GM10266 (cell line): ENCODE measurements around the gene CELF5.

Source experiments
- DNase-seq: peaks from one replicate; pipeline ENCODE4 v3.0.0; 2012; ENCODE audit errors: extremely low spot score
- TF ChIP-seq, protein P1 (sequence below): IDR thresholded peaks from 2 replicates; pipeline ENCODE4 v1.5.1; 2012; ENCODE audit warnings: mild to moderate bottlenecking, low read depth; ENCODE audit not compliant: control insufficient read depth, insufficient read depth; ENCODE audit errors: missing control alignments

The CELF5 gene

DNA sequence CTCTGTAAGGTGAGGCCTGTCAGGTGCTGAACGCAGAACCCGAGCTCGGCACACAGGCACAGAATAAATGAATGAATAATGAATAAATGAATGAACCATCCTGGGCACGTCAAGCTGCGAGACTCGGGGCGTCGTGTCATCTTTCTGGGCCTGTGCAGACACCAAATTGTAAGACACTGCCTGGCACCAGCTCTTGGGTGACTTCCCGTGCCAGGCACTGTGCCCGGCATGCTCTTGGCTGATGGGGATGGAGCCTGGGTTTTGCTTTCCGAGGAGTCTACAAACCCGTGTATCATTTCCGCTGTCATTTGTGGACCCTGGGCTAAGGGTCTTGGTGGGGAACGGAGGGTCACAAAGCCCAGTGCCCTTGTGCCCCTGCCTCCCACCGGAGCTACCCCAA lies 43.9 kb downstream of the CELF5 start:
- TF ChIP-seq, protein P1, sequence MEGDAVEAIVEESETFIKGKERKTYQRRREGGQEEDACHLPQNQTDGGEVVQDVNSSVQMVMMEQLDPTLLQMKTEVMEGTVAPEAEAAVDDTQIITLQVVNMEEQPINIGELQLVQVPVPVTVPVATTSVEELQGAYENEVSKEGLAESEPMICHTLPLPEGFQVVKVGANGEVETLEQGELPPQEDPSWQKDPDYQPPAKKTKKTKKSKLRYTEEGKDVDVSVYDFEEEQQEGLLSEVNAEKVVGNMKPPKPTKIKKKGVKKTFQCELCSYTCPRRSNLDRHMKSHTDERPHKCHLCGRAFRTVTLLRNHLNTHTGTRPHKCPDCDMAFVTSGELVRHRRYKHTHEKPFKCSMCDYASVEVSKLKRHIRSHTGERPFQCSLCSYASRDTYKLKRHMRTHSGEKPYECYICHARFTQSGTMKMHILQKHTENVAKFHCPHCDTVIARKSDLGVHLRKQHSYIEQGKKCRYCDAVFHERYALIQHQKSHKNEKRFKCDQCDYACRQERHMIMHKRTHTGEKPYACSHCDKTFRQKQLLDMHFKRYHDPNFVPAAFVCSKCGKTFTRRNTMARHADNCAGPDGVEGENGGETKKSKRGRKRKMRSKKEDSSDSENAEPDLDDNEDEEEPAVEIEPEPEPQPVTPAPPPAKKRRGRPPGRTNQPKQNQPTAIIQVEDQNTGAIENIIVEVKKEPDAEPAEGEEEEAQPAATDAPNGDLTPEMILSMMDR, result no peak
- no peak for DNase-seq

DNA sequence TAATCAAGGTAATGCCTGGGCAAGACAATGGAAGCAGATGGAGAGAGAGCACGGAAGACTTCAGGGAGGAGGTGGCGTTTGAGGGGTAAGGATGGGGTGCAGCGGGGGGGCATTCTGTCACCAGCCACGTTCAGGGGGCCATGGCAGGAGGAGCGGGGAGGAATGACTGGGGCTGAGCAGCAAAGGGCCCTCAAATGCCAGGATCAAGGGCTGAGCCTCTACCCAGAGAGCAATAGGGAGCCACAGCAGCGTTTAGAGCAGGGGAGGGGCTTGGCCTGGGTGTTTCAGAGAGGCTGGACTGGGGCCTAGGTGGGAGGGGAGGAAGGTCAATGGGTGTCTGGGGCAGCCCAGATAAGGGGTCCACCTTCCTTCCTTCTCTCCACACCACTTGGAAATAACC lies 44.3 kb downstream of the CELF5 start:
- TF ChIP-seq, protein P1, result no peak
- no peak for DNase-seq

DNA sequence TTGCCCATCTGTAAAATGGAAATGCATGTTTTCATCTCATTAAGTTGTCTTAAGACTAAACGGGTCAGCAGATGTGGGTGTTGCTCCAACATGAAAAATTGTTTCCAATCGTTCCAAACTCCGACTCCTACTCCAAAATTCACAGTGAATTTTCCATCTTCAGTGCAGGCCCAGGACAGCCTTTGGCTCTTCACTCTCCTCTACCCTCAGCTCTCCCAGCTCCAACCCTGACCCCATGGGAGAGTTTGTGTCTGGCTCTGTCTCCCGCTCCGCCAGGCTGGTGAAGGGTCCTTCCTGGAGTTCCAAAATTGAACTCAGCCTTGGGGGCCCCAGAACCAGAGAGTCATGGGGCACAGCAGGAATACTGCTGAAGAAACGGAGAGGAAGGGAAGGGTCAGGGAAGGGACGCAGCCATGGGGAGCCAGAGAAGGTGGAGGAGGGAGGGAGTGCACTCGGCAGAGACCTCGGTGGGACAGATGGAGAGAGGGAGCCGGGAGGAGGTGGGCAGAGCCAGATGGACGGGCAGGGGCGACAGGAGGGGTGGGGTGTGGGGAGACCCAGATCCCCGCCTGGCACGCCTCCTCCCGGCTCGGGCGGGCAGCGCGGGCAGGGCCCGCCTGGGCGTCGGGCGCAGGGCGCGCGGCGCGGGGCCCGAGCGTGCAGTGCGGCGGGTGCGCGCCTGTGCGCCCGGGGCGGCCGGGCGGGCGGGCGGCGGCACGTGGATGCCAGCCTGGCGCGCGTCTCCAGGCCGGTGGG lies 45.6 kb downstream of the CELF5 start:
- DNase-seq, result no peak
- TF ChIP-seq, protein P1, result no peak

DNA sequence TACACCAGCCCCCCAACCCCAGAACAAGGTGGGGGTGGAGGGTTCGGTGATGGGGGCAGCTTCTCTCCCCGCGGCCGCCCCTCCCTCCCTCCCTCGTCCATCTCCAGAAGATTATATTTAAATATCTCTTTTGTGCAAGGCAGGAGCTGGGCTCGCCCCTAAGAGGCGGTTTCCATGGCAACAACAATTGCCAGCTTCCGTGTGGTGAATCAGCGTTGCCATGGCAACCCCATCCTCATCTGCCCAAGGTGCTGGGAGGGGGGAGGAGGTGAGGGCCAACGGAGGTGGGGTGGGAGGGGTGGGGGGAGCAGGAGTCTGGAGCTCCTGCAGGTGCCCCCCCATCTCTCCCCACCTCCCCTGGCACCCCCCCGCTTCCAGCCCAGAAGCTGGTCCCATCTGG lies 46.4 kb downstream of the CELF5 start:
- no peak for DNase-seq
- TF ChIP-seq, protein P1, result no peak

DNA sequence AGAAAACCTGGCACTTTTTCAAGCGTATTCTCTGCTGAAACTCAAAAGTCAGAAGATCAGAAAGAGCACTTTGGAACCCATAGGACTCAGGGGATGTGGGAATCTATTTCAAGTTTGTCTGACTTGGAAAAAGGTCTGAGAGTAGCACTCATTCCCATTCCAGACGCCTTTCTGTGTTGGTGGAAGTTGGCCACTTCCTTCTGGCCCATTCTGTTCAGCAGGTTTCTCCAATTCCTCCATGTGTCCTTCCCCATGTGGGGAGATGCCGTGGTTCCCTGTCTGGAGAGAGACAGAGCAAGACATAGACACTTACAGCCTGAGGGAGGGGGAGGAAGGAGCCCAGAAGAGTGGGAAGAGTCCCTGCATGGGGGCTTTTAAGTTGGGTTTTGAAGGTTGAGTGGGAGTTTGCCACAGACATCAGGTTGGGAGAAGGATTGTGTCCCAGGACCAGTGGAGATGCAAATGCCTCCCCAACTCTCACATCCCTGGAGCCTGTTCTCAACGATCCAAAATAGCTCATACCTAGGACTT lies 48.0 kb downstream of the CELF5 start:
- no peak for DNase-seq
- TF ChIP-seq, protein P1, result no peak

DNA sequence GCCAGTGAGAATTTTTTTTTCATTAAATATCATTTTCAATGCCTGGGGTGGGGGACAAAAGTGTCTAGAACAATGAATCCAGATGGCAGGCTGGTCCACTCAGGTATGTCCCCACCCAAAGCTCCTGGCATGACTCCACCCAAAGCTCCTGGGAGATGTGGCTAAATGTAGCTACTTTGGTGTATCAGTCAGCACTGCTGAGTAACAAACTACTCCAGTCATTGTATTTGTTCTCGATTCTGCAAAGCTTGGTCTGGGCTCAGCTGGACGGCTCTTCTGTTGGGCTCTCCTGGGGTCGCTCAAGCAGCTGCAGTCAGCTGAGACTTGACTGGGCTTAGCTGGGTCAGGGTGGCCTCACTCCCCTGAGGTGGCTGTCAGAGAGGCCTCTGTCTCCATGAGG lies 48.5 kb downstream of the CELF5 start:
- DNase-seq, result no peak
- TF ChIP-seq, protein P1, result no peak

DNA sequence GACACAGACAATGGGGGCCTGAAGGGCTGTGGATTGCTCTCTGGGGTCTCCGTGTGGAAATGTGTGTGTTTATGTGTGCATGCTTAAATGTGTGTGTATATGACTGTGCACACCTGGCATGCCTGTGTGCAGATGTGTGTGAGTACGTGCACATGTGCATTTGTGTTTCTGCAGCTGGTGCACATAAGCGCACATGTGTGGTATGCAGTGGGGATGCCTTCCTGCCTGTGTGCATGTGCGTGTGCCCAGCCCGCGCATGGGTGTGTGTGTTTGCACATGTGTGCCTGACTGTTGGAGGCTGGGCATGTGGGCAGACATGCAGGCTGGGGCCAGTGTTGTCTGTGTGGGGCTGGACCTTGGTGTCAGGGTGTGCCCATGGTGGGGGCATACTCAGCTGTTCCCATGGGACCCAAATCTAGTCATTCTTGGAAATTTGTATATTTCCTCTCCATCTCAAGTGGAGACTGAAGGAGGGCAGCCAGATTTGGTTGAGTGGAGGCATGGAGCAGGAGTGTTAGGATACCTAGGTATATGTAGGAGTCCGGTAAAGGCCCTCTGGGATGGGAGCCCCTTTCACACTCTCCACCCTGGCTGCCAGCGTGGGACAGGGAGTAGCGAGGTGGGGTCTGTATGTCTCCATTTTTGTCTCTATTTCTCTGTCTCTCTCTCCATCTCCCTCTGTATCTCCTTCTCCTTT lies 49.9 kb downstream of the CELF5 start:
- TF ChIP-seq, protein P1, result no peak
- no peak for DNase-seq
